WTC11 (cell line): ENCODE data around the gene CCDC83. TPM values are rescaled to one million over a fixed set of nuclear protein-coding genes. Genes with fewer than 3 reads are reported as not detected.

Experiments
- ATAC-seq: fragments of 200-7000 bp; cut with Tn5 transposase; 2 replicates; pipeline ENCODE4 v1.10.0; 2021; ENCODE audit warnings: mild to moderate bottlenecking, moderate library complexity
- CTCF ChIA-PET: fragments of 300-600 bp; sonication (Branson Sonifier 250); formaldehyde crosslinking; loops from one replicate; lab custom pipeline; 2021; ENCODE audit warnings: antibody characterized with exemption; lab: Charles Lee
- POLR2A ChIA-PET: fragments of 350-600 bp; sonication (Branson Sonifier 250); formaldehyde crosslinking; loops from one replicate; lab custom pipeline; 2021; ENCODE audit warnings: antibody characterized with exemption; lab: Charles Lee
- DNase-seq: peaks from one replicate; pipeline ENCODE4 v3.0.0; 2021; ENCODE audit warnings: low spot score
- H3K27ac Mint-ChIP-seq: 2 replicates; pipeline ENCODE4 v1.8.0; 2021; ENCODE audit warnings: mixed read lengths
- H3K27me3 Mint-ChIP-seq: 2 replicates; pipeline ENCODE4 v1.8.0; 2021; ENCODE audit warnings: low read depth, mild to moderate bottlenecking, moderate library complexity, mixed read lengths
- H3K36me3 Mint-ChIP-seq: 2 replicates; pipeline ENCODE4 v1.8.0; 2021; ENCODE audit warnings: mixed read lengths
- H3K4me1 Mint-ChIP-seq: 2 replicates; pipeline ENCODE4 v1.8.0; 2022; ENCODE audit warnings: mixed read lengths
- H3K4me3 Mint-ChIP-seq: 2 replicates; pipeline ENCODE4 v1.8.0; 2021; ENCODE audit warnings: mild to moderate bottlenecking, moderate library complexity, mixed read lengths
- H3K9me3 Mint-ChIP-seq: 2 replicates; pipeline ENCODE4 v1.8.0; 2021; ENCODE audit warnings: mixed read lengths
- ATF1 ChIP-seq: sonication (generic); formaldehyde crosslinking; IDR thresholded peaks from 2 replicates; pipeline ENCODE4 v1.8.1; 2023; ENCODE audit warnings: mild to moderate bottlenecking, moderate library complexity, missing genetic modification reagents
- ATF3 ChIP-seq: sonication (generic); formaldehyde crosslinking; conservative IDR thresholded peaks from 2 replicates; pipeline ENCODE4 v1.8.1; 2022; ENCODE audit warnings: mild to moderate bottlenecking, missing genetic modification reagents
- CREB1 ChIP-seq: sonication (generic); formaldehyde crosslinking; IDR thresholded peaks from 2 replicates; pipeline ENCODE4 v1.8.0; 2023; ENCODE audit warnings: mild to moderate bottlenecking, missing genetic modification reagents
- CREM ChIP-seq: sonication (generic); formaldehyde crosslinking; IDR thresholded peaks from 2 replicates; pipeline ENCODE4 v1.8.1; 2022; ENCODE audit warnings: mild to moderate bottlenecking, missing genetic modification reagents, moderate library complexity
- E2F1 ChIP-seq: sonication (generic); formaldehyde crosslinking; IDR thresholded peaks from 2 replicates; pipeline ENCODE4 v1.8.0; 2022; ENCODE audit warnings: mild to moderate bottlenecking, missing genetic modification reagents
- HMGXB4 ChIP-seq: sonication (generic); formaldehyde crosslinking; IDR thresholded peaks from 2 replicates; pipeline ENCODE4 v1.8.1; 2023; ENCODE audit warnings: mild to moderate bottlenecking, moderate library complexity, missing genetic modification reagents
- PRRX2 ChIP-seq: fragments of 250-450 bp; sonication (Bioruptor Pico); IDR thresholded peaks from 2 replicates; pipeline ENCODE4 v1.8.0; 2021; ENCODE audit warnings: mild to moderate bottlenecking
- RORB ChIP-seq: fragments of 250-450 bp; sonication (Bioruptor Pico); IDR thresholded peaks from 2 replicates; pipeline ENCODE4 v1.9.0; 2021; ENCODE audit warnings: mild to moderate bottlenecking
- TEAD1 ChIP-seq: sonication (generic); formaldehyde crosslinking; IDR thresholded peaks from 2 replicates; pipeline ENCODE4 v1.8.0; 2022; ENCODE audit warnings: mild to moderate bottlenecking, missing genetic modification reagents
- ZBTB21 ChIP-seq: sonication (generic); formaldehyde crosslinking; IDR thresholded peaks from 2 replicates; pipeline ENCODE4 v1.8.1; 2023; ENCODE audit warnings: mild to moderate bottlenecking, missing genetic modification reagents, borderline replicate concordance
- ZMAT4 ChIP-seq: fragments of 250-450 bp; sonication (Bioruptor Pico); IDR thresholded peaks from 2 replicates; pipeline ENCODE4 v1.9.0; 2021; ENCODE audit warnings: mild to moderate bottlenecking
- ZNF138 ChIP-seq: sonication (generic); formaldehyde crosslinking; conservative IDR thresholded peaks from 2 replicates; pipeline ENCODE4 v1.8.1; 2022; ENCODE audit warnings: mild to moderate bottlenecking, moderate library complexity, missing genetic modification reagents
- ZNF219 ChIP-seq: sonication (generic); formaldehyde crosslinking; IDR thresholded peaks from 2 replicates; pipeline ENCODE4 v1.8.0; 2023; ENCODE audit warnings: missing genetic modification reagents, mild to moderate bottlenecking, borderline replicate concordance
- ZNF263 ChIP-seq: sonication (generic); formaldehyde crosslinking; IDR thresholded peaks from 2 replicates; pipeline ENCODE4 v1.8.1; 2022; ENCODE audit warnings: low read depth, mild to moderate bottlenecking, moderate library complexity, missing genetic modification reagents
- ZNF317 ChIP-seq: sonication (generic); formaldehyde crosslinking; IDR thresholded peaks from 2 replicates; pipeline ENCODE4 v1.8.1; 2023; ENCODE audit warnings: low read depth, mild to moderate bottlenecking, moderate library complexity, missing genetic modification reagents, borderline replicate concordance
- ZNF396 ChIP-seq: fragments of 250-450 bp; sonication (Bioruptor Pico); IDR thresholded peaks from 2 replicates; pipeline ENCODE4 v1.8.0; 2021; ENCODE audit warnings: mild to moderate bottlenecking, moderate library complexity, borderline replicate concordance
- total RNA-seq: library from RNA; stranded (reverse); gene quantifications from 3 replicates; pipeline ENCODE4 v1.2.3, GENCODE V29; 2021
- TF ChIP-seq, protein P1 (sequence below): sonication (generic); formaldehyde crosslinking; IDR thresholded peaks from 2 replicates; pipeline ENCODE4 v1.8.0; 2023; ENCODE audit warnings: missing genetic modification reagents, mild to moderate bottlenecking, borderline replicate concordance
- TF ChIP-seq, protein P2 (sequence below): sonication (generic); formaldehyde crosslinking; IDR thresholded peaks from 2 replicates; pipeline ENCODE4 v1.8.1; 2023; ENCODE audit warnings: mild to moderate bottlenecking, missing genetic modification reagents, moderate library complexity

Gene CCDC83
- total RNA-seq, 1 experiment from 2014 or later, result not detected

DNA sequence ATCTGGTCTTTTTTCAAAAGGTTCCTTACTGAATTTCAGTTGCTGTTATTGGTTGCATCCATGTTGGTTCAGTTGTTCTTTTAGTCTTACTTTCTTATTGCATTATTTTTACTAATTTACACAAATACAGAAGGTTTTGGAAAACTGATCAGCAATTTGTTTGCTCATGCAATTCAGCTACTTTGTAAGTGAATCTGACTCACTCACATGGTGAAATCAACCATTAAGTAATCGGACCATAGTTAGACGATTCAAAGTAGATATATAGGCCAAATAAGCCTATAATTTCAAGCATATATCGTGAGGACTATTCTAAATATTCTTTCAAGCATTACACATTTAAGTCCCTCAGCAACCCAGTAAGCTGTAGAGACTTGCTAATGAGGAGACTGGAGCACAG lies 41.7 kb downstream of the CCDC83 start (continued):
- TF ChIP-seq, protein P1, sequence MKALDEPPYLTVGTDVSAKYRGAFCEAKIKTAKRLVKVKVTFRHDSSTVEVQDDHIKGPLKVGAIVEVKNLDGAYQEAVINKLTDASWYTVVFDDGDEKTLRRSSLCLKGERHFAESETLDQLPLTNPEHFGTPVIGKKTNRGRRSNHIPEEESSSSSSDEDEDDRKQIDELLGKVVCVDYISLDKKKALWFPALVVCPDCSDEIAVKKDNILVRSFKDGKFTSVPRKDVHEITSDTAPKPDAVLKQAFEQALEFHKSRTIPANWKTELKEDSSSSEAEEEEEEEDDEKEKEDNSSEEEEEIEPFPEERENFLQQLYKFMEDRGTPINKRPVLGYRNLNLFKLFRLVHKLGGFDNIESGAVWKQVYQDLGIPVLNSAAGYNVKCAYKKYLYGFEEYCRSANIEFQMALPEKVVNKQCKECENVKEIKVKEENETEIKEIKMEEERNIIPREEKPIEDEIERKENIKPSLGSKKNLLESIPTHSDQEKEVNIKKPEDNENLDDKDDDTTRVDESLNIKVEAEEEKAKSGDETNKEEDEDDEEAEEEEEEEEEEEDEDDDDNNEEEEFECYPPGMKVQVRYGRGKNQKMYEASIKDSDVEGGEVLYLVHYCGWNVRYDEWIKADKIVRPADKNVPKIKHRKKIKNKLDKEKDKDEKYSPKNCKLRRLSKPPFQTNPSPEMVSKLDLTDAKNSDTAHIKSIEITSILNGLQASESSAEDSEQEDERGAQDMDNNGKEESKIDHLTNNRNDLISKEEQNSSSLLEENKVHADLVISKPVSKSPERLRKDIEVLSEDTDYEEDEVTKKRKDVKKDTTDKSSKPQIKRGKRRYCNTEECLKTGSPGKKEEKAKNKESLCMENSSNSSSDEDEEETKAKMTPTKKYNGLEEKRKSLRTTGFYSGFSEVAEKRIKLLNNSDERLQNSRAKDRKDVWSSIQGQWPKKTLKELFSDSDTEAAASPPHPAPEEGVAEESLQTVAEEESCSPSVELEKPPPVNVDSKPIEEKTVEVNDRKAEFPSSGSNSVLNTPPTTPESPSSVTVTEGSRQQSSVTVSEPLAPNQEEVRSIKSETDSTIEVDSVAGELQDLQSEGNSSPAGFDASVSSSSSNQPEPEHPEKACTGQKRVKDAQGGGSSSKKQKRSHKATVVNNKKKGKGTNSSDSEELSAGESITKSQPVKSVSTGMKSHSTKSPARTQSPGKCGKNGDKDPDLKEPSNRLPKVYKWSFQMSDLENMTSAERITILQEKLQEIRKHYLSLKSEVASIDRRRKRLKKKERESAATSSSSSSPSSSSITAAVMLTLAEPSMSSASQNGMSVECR, result no peak
- TF ChIP-seq ZNF138 (CRISPR knock-in tag) (no peak), ATF1 (CRISPR knock-in tag) (no peak), ATF3 (CRISPR knock-in tag) (no peak), ZNF219 (CRISPR knock-in tag) (no peak), CREB1 (CRISPR knock-in tag) (no peak), E2F1 (CRISPR knock-in tag) (no peak)

GRCh38 chr11:85898456-85898855 lies 43.3 kb downstream of the CCDC83 start:
- H3K27ac Mint-ChIP-seq, result no peak overlapping the region
- DNase-seq (no peak), ATAC-seq (no peak)
- H3K4me1 Mint-ChIP-seq, result no peaks in the 10 kb centered on the region; the same call in 1 of the 2 replicates
- H3K27me3 Mint-ChIP-seq, result no peaks in the 10 kb centered on the region
- TF ChIP-seq ZNF263 (CRISPR knock-in tag), result no peak
- no peak for TF ChIP-seq HMGXB4 (CRISPR knock-in tag)
- peaks cover 3% of the 10 kb centered on the region; the same call in 1 of the 2 replicates for H3K36me3 Mint-ChIP-seq
- ChIA-PET POLR2A (no interaction called here), CTCF (no interaction called here)
- peaks cover 4% of the 10 kb centered on the region for H3K9me3 Mint-ChIP-seq
- no peak overlapping the region for H3K4me3 Mint-ChIP-seq

DNA sequence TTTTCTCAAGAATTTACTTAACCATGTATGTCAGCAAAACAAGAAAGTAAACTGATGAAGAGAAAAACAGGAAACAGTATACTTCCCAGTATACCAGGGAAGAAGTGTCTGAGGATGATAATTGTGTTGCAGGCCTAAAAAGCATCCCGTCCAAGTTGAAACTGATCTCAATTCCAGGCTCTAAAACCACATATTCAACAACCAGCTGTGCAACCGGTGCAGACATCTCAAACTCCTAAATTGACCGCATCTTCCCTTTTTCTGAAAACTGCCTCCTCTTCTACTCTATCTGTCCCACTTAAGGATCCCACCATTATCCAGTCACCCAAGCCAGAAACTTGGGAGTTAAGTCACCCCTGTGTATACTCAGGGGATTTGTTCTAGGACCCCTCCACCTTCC lies 47.2 kb downstream of the CCDC83 start:
- Mint-ChIP-seq H3K4me1 (no peaks in the 10 kb centered on the region), H3K27ac (no peak overlapping the region), H3K4me3 (no peak overlapping the region), H3K27me3 (no peaks in the 10 kb centered on the region), H3K9me3 (no peaks in the 10 kb centered on the region), H3K36me3 (no peaks in the 10 kb centered on the region)
- ATAC-seq, result no peak
- no peak for TF ChIP-seq ZBTB21 (CRISPR knock-in tag)
- TF ChIP-seq ZNF219 (CRISPR knock-in tag), result no peak
- TF ChIP-seq PRRX2, result no peak
- no peak for TF ChIP-seq TEAD1 (CRISPR knock-in tag)
- TF ChIP-seq ZNF317 (CRISPR knock-in tag), result no peak
- no peak for TF ChIP-seq RORB (CRISPR knock-in tag)
- TF ChIP-seq CREM (CRISPR knock-in tag), result no peak
- TF ChIP-seq, protein P2, sequence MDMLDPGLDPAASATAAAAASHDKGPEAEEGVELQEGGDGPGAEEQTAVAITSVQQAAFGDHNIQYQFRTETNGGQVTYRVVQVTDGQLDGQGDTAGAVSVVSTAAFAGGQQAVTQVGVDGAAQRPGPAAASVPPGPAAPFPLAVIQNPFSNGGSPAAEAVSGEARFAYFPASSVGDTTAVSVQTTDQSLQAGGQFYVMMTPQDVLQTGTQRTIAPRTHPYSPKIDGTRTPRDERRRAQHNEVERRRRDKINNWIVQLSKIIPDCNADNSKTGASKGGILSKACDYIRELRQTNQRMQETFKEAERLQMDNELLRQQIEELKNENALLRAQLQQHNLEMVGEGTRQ, result no peak
- TF ChIP-seq, protein P1, result no peak
- no peak for TF ChIP-seq ZNF396 (CRISPR knock-in tag)
- TF ChIP-seq ZMAT4 (CRISPR knock-in tag), result no peak
- POLR2A ChIA-PET, result no interaction called here
- CTCF ChIA-PET, result no interaction called here
- no peak for DNase-seq
